GM12892 (cell line): Measurements from ENCODE around the gene MMAA.

ENCODE experiments used
- POLR2A ChIP-seq: IDR thresholded peaks from 2 replicates; pipeline ENCODE4 v1.6.1; 2011; ENCODE audit warnings: low read depth, low read length, control low read depth
- POLR2AphosphoS5 ChIP-seq: IDR thresholded peaks from 2 replicates; pipeline ENCODE4 v1.6.1; 2011; ENCODE audit warnings: low read depth, low read length, control low read depth

- TF ChIP-seq POLR2A, result no peak
- no peak for TF ChIP-seq POLR2AphosphoS5
Measured at GRCh38 chr4:145703850-145704497, 84.8 kb downstream of the MMAA start.
